Measurements from ENCODE around the gene ASIC2. TPM values are rescaled to one million over a fixed set of nuclear protein-coding genes. Genes with fewer than 3 reads are reported as not detected.
"Not testable (repeated sequence)": the region's sequence is repeated elsewhere in the genome, so short reads cannot be mapped to it uniquely, and the experiment has no call there.

Gene ASIC2
- total and polyA plus RNA-seq, 2 donors from 2014 or later = 0.60 to 2.9 TPM

GRCh38 chr17:32985050-32985756 lies 307.9 kb downstream of the ASIC2 start:
- no peak overlapping the region for H3K4me3 ChIP-seq (ENCODE audit: low read length in 3 of 3)
- H3K4me1 ChIP-seq (ENCODE audit: control insufficient read depth in 2 of 3, insufficient read depth in 2 of 3, low read depth in 1 of 3, low read length in 3 of 3) = no peaks in the 10 kb centered on the region
- TF ChIP-seq CTCF (IDR thresholded peaks at IDR 0.05; ENCODE audit: borderline replicate concordance, extremely low read depth, insufficient read depth) = no peak
- no peak overlapping the region for H3K27ac ChIP-seq (ENCODE audit: low read depth in 2 of 2, low read length in 2 of 2)
- intact Hi-C loops (cut with DNase I) = no loop called here
- DNase-seq = no peak
- no peaks in the 10 kb centered on the region for H3K27me3 ChIP-seq (ENCODE audit: control insufficient read depth, insufficient read depth, low read length)
- H3K36me3 ChIP-seq (ENCODE audit: control insufficient read depth in 2 of 3, insufficient read depth in 3 of 3, low read length in 3 of 3) = no peaks in the 10 kb centered on the region
- FAIRE-seq = no peak
- peaks cover 0 to 13% (median 2%) of the 10 kb centered on the region in 3 donors for H3K9me3 ChIP-seq (ENCODE audit: control insufficient read depth in 2 of 3, insufficient read depth in 1 of 3, low read length in 3 of 3)
- H3K9ac ChIP-seq (ENCODE audit: low read length in 3 of 3) = no peak overlapping the region

- H3K27ac ChIP-seq (ENCODE audit: low read depth in 2 of 2, low read length in 2 of 2); DNase-seq; H3K9me3 ChIP-seq (ENCODE audit: control insufficient read depth in 2 of 3, insufficient read depth in 1 of 3, low read length in 3 of 3); H3K36me3 ChIP-seq (ENCODE audit: control insufficient read depth in 2 of 3, insufficient read depth in 3 of 3, low read length in 3 of 3); H3K9ac ChIP-seq (ENCODE audit: low read length in 3 of 3); H3K4me1 ChIP-seq (ENCODE audit: control insufficient read depth in 2 of 3, insufficient read depth in 2 of 3, low read depth in 1 of 3, low read length in 3 of 3); H3K27me3 ChIP-seq (ENCODE audit: control insufficient read depth, insufficient read depth, low read length); FAIRE-seq; H3K4me3 ChIP-seq (ENCODE audit: low read length in 3 of 3); intact Hi-C loops (cut with DNase I): not testable (repeated sequence)
Measured at GRCh38 chr17:32981611-32982010, 311.5 kb downstream of the ASIC2 start.

GRCh38 chr17:32980230-32980629 lies 312.9 kb downstream of the ASIC2 start:
- DNase-seq (no peak), FAIRE-seq (no peak)
- Histone ChIP-seq H3K27ac (ENCODE audit: low read depth in 2 of 2, low read length in 2 of 2) (no peak overlapping the region), H3K9ac (ENCODE audit: low read length in 3 of 3) (no peak overlapping the region), H3K4me3 (ENCODE audit: low read length in 3 of 3) (no peak overlapping the region), H3K36me3 (ENCODE audit: control insufficient read depth in 2 of 3, insufficient read depth in 3 of 3, low read length in 3 of 3) (no peaks in the 10 kb centered on the region), H3K27me3 (ENCODE audit: control insufficient read depth, insufficient read depth, low read length) (no peaks in the 10 kb centered on the region), H3K9me3 (ENCODE audit: control insufficient read depth in 2 of 3, insufficient read depth in 1 of 3, low read length in 3 of 3) (peaks cover 0 to 8% (median 0%) of the 10 kb centered on the region in 3 donors), H3K4me1 (ENCODE audit: control insufficient read depth in 2 of 3, insufficient read depth in 2 of 3, low read depth in 1 of 3, low read length in 3 of 3) (no peaks in the 10 kb centered on the region)
- TF ChIP-seq CTCF (IDR thresholded peaks at IDR 0.05; ENCODE audit: borderline replicate concordance, extremely low read depth, insufficient read depth) = no peak
- intact Hi-C loops (cut with DNase I) = no loop called here

GRCh38 chr17:32976605-32977004 lies 316.5 kb downstream of the ASIC2 start:
- H3K9me3 ChIP-seq (ENCODE audit: control insufficient read depth in 2 of 3, insufficient read depth in 1 of 3, low read length in 3 of 3) = peaks cover 0 to 2% (median 0%) of the 10 kb centered on the region in 3 donors
- no peak for DNase-seq
- no peak overlapping the region for H3K9ac ChIP-seq (ENCODE audit: low read length in 3 of 3)
- no peak for FAIRE-seq
- no peaks in the 10 kb centered on the region for H3K36me3 ChIP-seq (ENCODE audit: control insufficient read depth in 2 of 3, insufficient read depth in 3 of 3, low read length in 3 of 3)
- no peaks in the 10 kb centered on the region for H3K27me3 ChIP-seq (ENCODE audit: control insufficient read depth, insufficient read depth, low read length)
- intact Hi-C loops (cut with DNase I) = no loop called here
- no peak overlapping the region for H3K4me3 ChIP-seq (ENCODE audit: low read length in 3 of 3)
- no peak overlapping the region for H3K27ac ChIP-seq (ENCODE audit: low read depth in 2 of 2, low read length in 2 of 2)
- no peak for TF ChIP-seq CTCF (IDR thresholded peaks at IDR 0.05; ENCODE audit: borderline replicate concordance, extremely low read depth, insufficient read depth)
- no peaks in the 10 kb centered on the region for H3K4me1 ChIP-seq (ENCODE audit: control insufficient read depth in 2 of 3, insufficient read depth in 2 of 3, low read depth in 1 of 3, low read length in 3 of 3)

Measured in kidney (tissue), 14 donors.